ENCODE measurements around the gene FANCE.
A peak's percentile ranks its signal among the peaks of the same experiment; 100 is the strongest.

FANCE gene

DNA sequence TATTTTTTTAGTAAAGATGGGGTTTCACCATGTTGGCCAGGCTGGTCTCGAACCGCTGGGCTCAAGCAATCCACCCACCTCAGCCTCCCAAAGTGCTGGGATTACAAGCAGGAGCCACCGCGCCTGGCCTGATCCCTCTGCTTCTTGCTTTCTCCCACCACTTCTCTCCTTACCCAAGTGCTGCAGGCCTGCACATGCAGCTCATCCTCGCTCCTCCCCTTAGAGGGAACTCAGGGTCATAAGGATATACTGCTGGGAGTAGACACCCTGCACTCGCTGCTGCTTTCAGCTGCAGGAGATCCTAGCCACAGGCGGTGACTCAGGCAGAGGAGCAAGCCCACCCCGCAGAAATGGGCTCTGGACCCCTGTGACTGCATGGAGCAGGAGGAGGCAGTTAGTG lies 40.0 kb upstream of the FANCE start:
- no peak overlapping the region for H2AFZ ChIP-seq (ENCODE audit: low read depth)
- H3K79me2 ChIP-seq (ENCODE audit: insufficient read depth, low read depth): no peaks in the 10 kb centered on the region
- H4K20me1 ChIP-seq (ENCODE audit: insufficient read depth): no peaks in the 10 kb centered on the region
- H3K4me1 ChIP-seq (ENCODE audit: low read depth, poor library complexity, severe bottlenecking): peaks cover 8% of the 10 kb centered on the region
- H3K4me2 ChIP-seq: no peak overlapping the region
- H3K27me3 ChIP-seq (ENCODE audit: insufficient read depth, low read depth): no peaks in the 10 kb centered on the region
- TF ChIP-seq, protein P1, sequence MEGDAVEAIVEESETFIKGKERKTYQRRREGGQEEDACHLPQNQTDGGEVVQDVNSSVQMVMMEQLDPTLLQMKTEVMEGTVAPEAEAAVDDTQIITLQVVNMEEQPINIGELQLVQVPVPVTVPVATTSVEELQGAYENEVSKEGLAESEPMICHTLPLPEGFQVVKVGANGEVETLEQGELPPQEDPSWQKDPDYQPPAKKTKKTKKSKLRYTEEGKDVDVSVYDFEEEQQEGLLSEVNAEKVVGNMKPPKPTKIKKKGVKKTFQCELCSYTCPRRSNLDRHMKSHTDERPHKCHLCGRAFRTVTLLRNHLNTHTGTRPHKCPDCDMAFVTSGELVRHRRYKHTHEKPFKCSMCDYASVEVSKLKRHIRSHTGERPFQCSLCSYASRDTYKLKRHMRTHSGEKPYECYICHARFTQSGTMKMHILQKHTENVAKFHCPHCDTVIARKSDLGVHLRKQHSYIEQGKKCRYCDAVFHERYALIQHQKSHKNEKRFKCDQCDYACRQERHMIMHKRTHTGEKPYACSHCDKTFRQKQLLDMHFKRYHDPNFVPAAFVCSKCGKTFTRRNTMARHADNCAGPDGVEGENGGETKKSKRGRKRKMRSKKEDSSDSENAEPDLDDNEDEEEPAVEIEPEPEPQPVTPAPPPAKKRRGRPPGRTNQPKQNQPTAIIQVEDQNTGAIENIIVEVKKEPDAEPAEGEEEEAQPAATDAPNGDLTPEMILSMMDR (conservative IDR thresholded peaks at IDR 0.05; ENCODE audit: low read depth, low read length): no peak
- H3K9ac ChIP-seq: no peak overlapping the region
- no peak overlapping the region for H3K4me3 ChIP-seq (IDR thresholded peaks at IDR 0.05; ENCODE audit: insufficient read depth, low read depth, low read length)
- no peaks in the 10 kb centered on the region for H3K36me3 ChIP-seq (ENCODE audit: insufficient read depth)
- H3K27ac ChIP-seq: no peak overlapping the region

DNA sequence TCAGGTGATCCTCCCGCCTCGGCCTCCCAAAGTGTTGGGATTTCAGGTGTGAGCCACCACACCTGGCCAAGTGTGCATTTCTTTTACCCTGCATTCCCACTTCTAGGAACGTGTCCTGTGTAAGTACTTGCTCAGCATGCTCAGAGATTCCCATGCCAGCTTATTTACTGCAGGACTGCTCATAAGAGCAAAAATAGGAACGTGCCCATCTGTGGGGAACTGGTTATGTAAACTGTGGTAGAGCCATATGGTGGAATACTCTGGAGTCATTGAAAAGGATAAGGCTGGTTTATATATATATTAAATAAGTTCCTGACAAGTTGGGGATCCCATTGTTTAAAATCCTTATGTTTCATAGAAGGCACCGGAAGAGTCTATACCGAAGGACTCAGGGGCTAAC lies 38.2 kb upstream of the FANCE start:
- Histone ChIP-seq H3K27ac (no peak overlapping the region), H3K27me3 (ENCODE audit: insufficient read depth, low read depth) (no peaks in the 10 kb centered on the region), H3K9ac (no peak overlapping the region), H3K4me1 (ENCODE audit: low read depth, poor library complexity, severe bottlenecking) (peaks cover 8% of the 10 kb centered on the region), H3K4me2 (no peak overlapping the region), H4K20me1 (ENCODE audit: insufficient read depth) (no peaks in the 10 kb centered on the region), H2AFZ (ENCODE audit: low read depth) (no peak overlapping the region), H3K79me2 (ENCODE audit: insufficient read depth, low read depth) (no peaks in the 10 kb centered on the region), H3K36me3 (ENCODE audit: insufficient read depth) (no peaks in the 10 kb centered on the region), H3K4me3 (IDR thresholded peaks at IDR 0.05; ENCODE audit: insufficient read depth, low read depth, low read length) (no peak overlapping the region)
- TF ChIP-seq, protein P1 (conservative IDR thresholded peaks at IDR 0.05; ENCODE audit: low read depth, low read length): no peak

DNA sequence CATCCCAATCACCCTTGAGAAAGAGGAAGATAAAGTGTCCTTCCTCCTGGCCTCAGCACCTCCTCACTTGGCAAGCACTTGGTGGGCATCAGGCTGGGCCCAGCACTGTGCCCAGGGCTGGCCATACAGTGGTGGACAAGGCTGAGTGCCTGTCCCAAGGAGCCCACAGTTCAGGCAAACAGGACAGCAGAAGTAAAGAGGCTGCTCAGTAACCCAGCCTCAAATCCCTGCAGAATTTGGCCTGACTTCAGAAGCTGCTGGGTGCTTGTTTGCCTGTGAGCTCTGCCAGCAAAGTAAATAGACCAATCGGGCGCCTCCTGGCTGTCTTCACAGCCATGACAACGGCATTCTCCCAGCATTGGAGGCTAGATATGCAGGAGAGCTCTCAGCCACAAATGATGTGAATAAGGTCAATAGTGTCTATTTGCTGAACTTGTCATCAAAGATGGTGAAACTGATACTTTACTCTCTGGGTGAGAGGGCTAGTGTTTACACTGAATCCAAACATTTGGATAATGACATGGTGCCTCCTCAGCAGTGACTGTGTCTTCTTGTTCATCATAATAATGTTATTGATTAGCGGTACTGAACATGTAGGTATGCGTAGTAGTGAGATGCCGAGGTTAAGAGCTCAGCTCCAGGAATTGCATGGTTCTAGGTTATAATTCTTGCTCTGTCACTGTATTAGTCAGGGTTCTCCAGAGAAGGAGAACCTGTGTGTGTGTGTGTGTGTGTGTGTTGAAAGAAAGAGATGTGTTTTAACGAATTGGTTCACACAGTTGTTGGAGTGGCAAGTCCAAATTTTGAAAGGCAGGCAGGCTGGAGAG lies 36.9 kb upstream of the FANCE start:
- TF ChIP-seq, protein P1 (conservative IDR thresholded peaks at IDR 0.05; ENCODE audit: low read depth, low read length): peak; percentile 45
- no peak overlapping the region for H3K9ac ChIP-seq

DNA sequence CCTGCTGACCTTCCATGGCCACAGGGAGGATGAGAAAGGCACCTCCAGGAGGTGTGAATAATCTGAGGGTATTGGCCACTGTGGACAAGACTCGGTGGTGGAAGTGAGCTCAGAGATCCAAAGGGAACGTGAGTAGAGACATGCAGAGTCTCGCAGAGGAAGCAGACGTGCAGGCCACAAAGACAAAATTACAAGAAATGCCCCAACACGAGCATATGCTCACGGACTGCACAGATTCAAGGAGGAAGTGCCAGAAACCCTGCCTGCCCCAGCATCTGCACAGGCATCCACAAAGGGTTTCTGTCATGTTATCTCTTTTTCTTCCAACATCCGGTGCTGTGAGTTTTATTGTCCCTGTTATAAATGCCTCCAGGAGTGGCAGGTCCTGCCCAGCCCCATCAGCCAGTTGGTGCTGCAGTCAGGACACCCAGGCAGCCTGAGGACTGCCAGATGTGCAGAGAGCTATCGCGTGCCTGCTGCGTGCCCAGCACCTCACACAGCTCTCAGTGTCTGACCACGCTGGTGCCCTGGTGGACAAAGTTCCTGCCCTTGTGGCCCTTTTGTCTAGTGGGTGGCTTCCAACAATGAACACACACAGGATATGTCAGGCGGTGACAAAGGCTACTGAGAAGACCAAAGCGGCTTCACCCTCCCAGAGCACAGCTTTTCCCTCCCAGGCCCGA lies 34.0 kb upstream of the FANCE start:
- Histone ChIP-seq H3K9ac (no peak overlapping the region), H3K36me3 (ENCODE audit: insufficient read depth) (no peaks in the 10 kb centered on the region), H3K27me3 (ENCODE audit: insufficient read depth, low read depth) (no peaks in the 10 kb centered on the region), H3K27ac (no peak overlapping the region), H3K4me1 (ENCODE audit: low read depth, poor library complexity, severe bottlenecking) (peaks cover 14% of the 10 kb centered on the region), H3K4me2 (no peak overlapping the region), H3K79me2 (ENCODE audit: insufficient read depth, low read depth) (no peaks in the 10 kb centered on the region), H4K20me1 (ENCODE audit: insufficient read depth) (no peaks in the 10 kb centered on the region), H3K4me3 (IDR thresholded peaks at IDR 0.05; ENCODE audit: insufficient read depth, low read depth, low read length) (no peak overlapping the region), H2AFZ (ENCODE audit: low read depth) (no peak overlapping the region)
- TF ChIP-seq, protein P1 (conservative IDR thresholded peaks at IDR 0.05; ENCODE audit: low read depth, low read length): no peak

More for the DNA sequence above, 36.9 kb upstream of the FANCE start:
- Histone ChIP-seq H4K20me1 (ENCODE audit: insufficient read depth) (no peaks in the 10 kb centered on the region), H3K79me2 (ENCODE audit: insufficient read depth, low read depth) (no peaks in the 10 kb centered on the region), H3K36me3 (ENCODE audit: insufficient read depth) (no peaks in the 10 kb centered on the region), H3K4me2 (no peak overlapping the region), H3K27me3 (ENCODE audit: insufficient read depth, low read depth) (no peaks in the 10 kb centered on the region), H3K27ac (no peak overlapping the region), H3K4me1 (ENCODE audit: low read depth, poor library complexity, severe bottlenecking) (peaks cover 14% of the 10 kb centered on the region), H3K4me3 (IDR thresholded peaks at IDR 0.05; ENCODE audit: insufficient read depth, low read depth, low read length) (no peak overlapping the region), H2AFZ (ENCODE audit: low read depth) (no peak overlapping the region)

Data from KMS-11 (cell line).